ENCODE results near the gene ASZ1. TPM values are rescaled to one million over a fixed set of nuclear protein-coding genes. Genes with fewer than 3 reads are reported as not detected.

The ASZ1 gene, protein sequence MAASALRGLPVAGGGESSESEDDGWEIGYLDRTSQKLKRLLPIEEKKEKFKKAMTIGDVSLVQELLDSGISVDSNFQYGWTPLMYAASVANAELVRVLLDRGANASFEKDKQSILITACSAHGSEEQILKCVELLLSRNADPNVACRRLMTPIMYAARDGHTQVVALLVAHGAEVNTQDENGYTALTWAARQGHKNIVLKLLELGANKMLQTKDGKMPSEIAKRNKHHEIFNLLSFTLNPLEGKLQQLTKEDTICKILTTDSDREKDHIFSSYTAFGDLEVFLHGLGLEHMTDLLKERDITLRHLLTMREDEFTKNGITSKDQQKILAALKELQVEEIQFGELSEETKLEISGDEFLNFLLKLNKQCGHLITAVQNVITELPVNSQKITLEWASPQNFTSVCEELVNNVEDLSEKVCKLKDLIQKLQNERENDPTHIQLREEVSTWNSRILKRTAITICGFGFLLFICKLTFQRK
- total RNA-seq (2014; rRNA removed) (not detected in 2 replicates), Bru-seq, nascent RNA (not detected), BruChase-seq, experiment 1, labeled RNA remaining after a 6-hour chase (not detected), BruChase-seq, experiment 2, labeled RNA remaining after a 2-hour chase (not detected)
- long read RNA-seq, result 0 reads

GRCh38 chr7:117427258-117427701, at the start of gene ASZ1:
Gene ASZ1 (minus strand): TSS chr7:117427493. CDS start chr7:117427460, 33 bp downstream.
- Histone ChIP-seq H3K9me3 (ENCODE audit: low read length) (no peaks in the 10 kb centered on the region), H3K4me3 (ENCODE audit: low read length) (no peak within 1 kb of the TSS), H3K4me2 (ENCODE audit: low read length) (no peak within 1 kb of the TSS), H4K20me1 (ENCODE audit: low read length) (no peaks in the 10 kb centered on the region), H3K27me3 (ENCODE audit: low read length) (peaks cover 49% of the 10 kb centered on the region), H3F3A (ENCODE audit: low read length, unreplicated experiment) (no peaks in the 10 kb centered on the region), H3K4me1 (ENCODE audit: insufficient read depth, low read length) (no peaks in the 10 kb centered on the region), H3K27ac (ENCODE audit: low read length) (no peak within 1 kb of the TSS), H3K9me2 (replicated peaks; ENCODE audit: low read length) (no peaks in the 10 kb centered on the region), H3K36me3 (ENCODE audit: low read depth, low read length) (no peaks in the 10 kb centered on the region), H3K9ac (ENCODE audit: low read length) (no peak within 1 kb of the TSS), H3K79me2 (ENCODE audit: low read length) (no peaks in the 10 kb centered on the region), H2AFZ (ENCODE audit: low read length) (no peak within 1 kb of the TSS)
- ChIA-PET POLR2A (ENCODE audit: unreplicated experiment) (no interaction called here), CTCF (interaction anchor here (0.6 kb wide), 1 partner anchor 26 kb away, joined by 3 read pairs; no protein-coding TSS in a partner anchor)
- TF ChIP-seq EZH2 (IDR thresholded peaks at IDR 0.05; ENCODE audit: low read length, unreplicated experiment) (no peak), CTCF (conservative IDR thresholded peaks at IDR 0.05; ENCODE audit: low read depth, low read length) (no peak)
- no TSS peak for BruUV-seq (replicated peaks)
- DNase-seq, result no peak
- ATAC-seq, result no peak
- intact Hi-C loops (cut with micrococcal nuclease), result no loop called here

DNA sequence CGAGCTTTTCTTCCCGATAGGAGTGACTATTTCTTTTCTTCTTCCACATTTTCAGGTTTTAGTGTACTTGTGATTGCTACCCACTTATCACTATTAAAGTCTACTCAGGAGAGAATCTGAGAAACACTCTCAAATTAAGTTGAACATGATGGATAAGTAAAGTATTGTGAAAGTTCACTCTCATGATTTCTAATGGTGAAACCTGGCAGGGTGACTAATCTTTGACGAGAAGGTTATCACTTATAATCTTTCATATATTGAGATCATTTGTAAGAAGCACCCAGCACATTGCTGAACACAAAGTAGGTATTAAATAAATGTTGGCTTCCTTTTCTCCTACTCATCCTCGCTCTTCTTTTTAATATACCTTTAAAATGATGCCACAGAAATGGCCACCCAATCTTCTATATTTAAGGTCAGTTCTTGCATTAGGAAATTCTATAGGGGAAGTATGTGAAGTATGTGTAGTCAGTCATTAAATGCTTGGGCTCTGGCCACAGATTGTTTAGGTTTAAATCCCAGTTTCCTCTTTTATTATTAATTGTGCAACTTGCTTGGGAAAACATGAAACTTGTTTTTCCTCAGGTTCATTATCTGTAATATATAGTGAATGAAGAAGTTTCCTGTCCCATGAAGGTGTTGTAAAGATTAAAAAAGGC, 49.4 kb upstream of the ASZ1 start:
- no peak for ATAC-seq
- CTCF ChIA-PET, result interaction anchor here (0.6 kb wide), 1 partner anchor 19 kb away, joined by 3 read pairs; no protein-coding TSS in a partner anchor

More for the DNA sequence above, 49.4 kb upstream of the ASZ1 start:
- no peak overlapping the region for H3K9ac ChIP-seq (ENCODE audit: low read length)
- TF ChIP-seq EZH2phosphoT487 (IDR thresholded peaks at IDR 0.05; ENCODE audit: borderline replicate concordance, low read length) (no peak), EZH2 (IDR thresholded peaks at IDR 0.05; ENCODE audit: low read length, unreplicated experiment) (no peak), CTCF (conservative IDR thresholded peaks at IDR 0.05; ENCODE audit: low read depth, low read length) (no peak)
- no peaks in the 10 kb centered on the region for H3K4me1 ChIP-seq (ENCODE audit: insufficient read depth, low read length)
- BruUV-seq (replicated peaks), result no TSS peak
- H3K27ac ChIP-seq (ENCODE audit: low read length), result no peak overlapping the region
- H3K36me3 ChIP-seq (ENCODE audit: low read depth, low read length), result no peaks in the 10 kb centered on the region
- intact Hi-C loops (cut with micrococcal nuclease), result no loop called here
- POLR2A ChIA-PET (ENCODE audit: unreplicated experiment), result no interaction called here
- no peaks in the 10 kb centered on the region for H3K79me2 ChIP-seq (ENCODE audit: low read length)
- no peak overlapping the region for H3K4me2 ChIP-seq (ENCODE audit: low read length)
- no peak overlapping the region for H2AFZ ChIP-seq (ENCODE audit: low read length)
- H3K9me2 ChIP-seq (replicated peaks; ENCODE audit: low read length), result no peaks in the 10 kb centered on the region
- no peak for DNase-seq
- no peak overlapping the region for H3K4me3 ChIP-seq (ENCODE audit: low read length)
- no peaks in the 10 kb centered on the region for H4K20me1 ChIP-seq (ENCODE audit: low read length)
- peaks cover 46% of the 10 kb centered on the region for H3K27me3 ChIP-seq (ENCODE audit: low read length)
- H3K9me3 ChIP-seq (ENCODE audit: low read length), result no peaks in the 10 kb centered on the region
- no peaks in the 10 kb centered on the region for H3F3A ChIP-seq (ENCODE audit: low read length, unreplicated experiment)
